D341Med (cell line): ENCODE measurements around the gene HYLS1.
"Not testable (repeated sequence)": the region's sequence is repeated elsewhere in the genome, so short reads cannot be mapped to it uniquely, and the experiment has no call there.

Source experiments
- DNase-seq: peaks from one replicate; pipeline ENCODE4 v3.0.0; 2012; ENCODE audit warnings: low spot score

HYLS1 gene

GRCh38 chr11:125887373-125888324 is at the start of gene HYLS1:
HYLS1 (plus strand) TSS chr11:125887668; CDS start chr11:125899369, 11,701 bp downstream.
- DNase-seq: peak; percentile 78

DNA sequence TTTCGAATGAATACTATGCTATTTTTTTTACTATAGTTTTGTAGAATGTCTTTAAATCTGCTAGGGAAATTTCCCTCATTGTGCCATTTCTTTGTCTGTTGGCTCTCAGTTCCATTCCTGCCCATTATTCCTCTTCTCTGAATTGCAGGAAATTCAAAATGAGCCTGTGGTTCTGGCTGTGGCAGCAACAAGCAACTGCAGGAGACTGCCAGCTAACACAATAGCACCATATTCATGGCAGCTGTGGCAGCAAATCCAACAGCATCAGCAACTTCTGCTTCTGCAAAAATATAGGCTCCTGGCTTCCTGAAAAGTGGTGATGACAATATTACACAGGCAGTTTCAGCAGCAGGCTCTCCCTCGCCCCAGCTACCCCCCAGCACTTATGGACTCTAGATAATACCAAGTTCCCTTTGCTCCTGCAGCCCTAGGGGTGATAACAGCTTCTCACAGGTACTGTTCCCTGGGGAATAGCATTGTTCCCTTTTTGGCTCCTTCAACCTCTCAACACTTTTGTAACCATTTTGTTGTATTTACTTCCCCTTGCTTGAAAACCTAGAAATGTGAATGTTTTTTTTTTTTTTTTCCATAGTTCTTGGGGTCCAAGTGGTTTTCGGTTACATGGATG is 45.0 kb upstream of the HYLS1 start:
- no peak for DNase-seq

DNA sequence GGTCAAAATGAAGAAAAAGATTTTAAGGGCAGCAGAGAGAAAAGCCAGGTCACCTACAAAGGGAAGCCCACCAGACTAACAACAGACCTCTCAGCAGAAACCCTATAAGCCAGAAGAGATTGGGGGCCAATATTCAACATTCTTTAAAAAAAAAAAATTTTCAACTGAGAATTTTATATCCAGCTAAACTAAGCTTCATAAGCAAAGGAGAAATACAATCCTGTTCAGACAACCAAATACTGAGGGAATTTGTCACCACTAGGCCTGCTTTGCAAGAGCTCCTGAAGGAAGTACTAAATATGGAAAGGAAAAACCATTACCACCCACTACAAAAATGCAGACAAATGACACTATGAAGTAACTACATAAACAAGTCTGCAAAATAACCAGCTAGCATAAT is 41.3 kb upstream of the HYLS1 start:
- no peak for DNase-seq

GRCh38 chr11:125857670-125858069 is 29.8 kb upstream of the HYLS1 start:
- DNase-seq: not testable (repeated sequence)

DNA sequence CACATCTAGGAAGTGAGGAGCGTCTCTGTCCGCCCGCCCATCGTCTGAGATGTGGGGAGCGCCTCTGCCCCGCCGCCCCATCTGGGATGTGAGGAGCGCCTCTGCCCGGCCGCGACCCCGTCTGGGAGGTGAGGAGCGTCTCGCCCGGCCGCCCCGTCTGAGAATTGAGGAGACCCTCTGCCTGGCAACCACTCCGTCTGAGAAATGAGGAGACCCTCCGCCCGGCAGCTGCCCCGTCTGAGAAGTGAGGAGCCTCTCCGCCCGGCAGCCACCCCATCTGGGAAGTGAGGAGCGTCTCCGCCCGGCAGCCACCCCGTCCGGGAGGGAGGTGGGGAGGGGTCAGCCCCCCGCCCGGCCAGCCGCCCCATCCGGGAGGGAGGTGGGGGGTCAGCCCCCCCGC is 24.7 kb upstream of the HYLS1 start:
- not testable (repeated sequence) for DNase-seq

DNA sequence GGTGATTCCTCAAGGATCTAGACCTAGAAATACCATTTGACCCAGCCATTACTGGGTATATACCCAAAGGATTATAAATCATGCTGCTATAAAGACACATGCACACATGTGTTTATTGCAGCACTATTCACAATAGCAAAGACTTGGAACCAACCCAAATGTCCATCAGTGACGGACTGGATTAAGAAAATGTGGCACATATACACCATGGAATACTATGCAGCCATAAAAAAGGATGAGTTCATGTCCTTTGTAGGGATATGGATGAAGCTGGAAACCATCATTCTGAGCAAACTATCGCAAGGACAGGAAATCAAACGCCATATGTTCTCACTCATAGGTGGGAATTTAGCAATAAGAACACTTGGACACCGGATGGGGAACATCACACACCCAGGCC is 22.1 kb upstream of the HYLS1 start:
- DNase-seq: not testable (repeated sequence)

DNA sequence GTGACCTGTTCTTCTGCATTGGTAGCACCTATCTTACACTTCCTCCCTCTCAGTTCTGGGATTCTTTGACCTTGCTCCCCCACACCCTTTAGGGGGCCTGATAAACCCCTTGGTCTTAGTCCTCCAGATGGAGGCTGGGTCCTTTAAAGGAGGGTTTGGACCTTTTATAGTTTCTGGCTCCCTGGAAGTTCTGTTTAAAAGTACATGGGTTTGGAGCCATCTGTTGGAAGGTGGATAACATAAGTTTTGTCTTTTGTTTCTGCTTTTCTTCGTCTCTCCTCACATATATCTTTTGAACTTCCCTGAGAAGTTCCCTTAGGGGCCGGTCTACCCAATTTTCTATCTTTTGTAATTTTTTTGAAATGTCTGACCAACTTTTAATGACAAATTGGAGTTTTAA is 17.9 kb upstream of the HYLS1 start:
- no peak for DNase-seq

DNA sequence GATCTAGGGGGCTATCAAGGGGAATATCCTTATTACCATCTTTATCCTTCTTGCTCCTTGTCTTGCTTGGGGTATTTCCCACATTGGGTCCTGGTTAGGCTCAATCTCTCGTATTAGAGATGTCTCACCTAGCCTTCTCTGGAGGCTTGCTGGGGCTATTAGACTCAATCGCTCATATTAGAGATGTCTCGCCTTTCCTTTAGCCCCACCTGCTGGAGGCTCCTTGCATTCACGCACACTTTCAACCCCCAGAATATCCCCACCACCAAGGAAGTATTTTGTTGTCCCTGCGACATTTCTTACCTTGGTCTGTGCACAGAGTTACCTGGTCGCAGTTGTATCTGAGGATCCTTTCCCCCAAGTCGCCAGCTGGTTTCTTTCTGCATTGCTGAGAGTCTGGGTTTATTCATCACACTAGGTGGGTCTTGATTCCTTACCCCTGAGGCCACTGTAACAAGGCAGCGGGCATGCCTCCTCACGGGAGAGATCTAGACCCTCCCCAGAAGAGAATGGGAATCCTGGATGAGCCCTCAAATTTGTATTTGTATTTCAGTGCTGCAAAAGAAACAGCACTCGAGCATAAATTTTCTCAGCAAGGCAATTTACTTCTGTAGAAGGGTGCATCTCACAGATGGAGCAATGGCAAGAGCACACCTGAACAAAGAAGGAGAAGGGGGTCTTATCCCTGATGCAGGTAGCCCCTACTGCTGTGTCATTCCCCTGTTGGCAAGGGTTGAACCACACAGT is 15.9 kb upstream of the HYLS1 start:
- DNase-seq: peak; percentile 73

DNA sequence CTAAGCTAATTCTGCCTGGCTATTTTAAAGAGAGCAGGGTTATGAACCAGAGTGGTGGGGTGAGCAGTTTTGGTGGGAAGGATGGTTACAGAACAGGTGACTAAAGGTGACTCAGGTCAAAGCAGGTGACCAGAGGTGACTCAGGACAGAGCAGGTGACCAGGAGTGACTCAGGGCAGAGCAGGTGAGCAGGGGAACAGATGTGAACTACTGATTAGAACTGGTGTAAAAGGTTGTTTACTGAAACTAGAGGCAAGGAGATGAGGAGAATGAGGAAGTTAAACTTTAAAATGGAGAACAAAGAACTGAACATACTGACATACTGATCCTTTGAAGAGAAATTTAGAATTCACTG is 15.4 kb upstream of the HYLS1 start:
- no peak for DNase-seq

- no peak for DNase-seq
Observed at GRCh38 chr11:125873881-125874555, 13.4 kb upstream of the HYLS1 start.

DNA sequence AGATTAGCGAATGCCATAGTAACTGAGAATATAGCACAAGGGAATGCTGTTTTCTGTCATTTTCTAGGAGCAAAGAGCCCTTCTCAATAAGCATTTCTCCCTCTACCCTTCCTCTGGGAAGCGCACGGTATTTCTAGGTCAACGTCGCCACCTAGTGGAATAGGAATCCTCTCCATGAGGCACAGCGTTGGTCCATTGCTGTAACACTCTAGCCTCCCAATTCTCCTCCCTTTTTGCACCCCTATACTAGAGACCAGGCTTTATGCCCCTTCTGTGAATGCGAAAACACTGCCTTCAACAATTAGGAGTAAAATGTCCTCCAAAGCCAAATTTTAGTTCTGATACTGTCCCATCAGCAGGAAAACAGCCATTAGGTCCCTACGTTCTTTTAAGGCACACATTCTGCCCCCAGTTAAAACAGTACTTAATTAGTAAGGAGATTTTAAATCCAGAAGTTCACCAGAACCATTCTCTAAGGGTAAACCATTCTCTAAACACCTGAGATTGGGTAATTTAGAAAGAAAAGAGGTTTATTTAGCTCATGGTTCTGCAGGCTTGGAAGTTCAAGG is 12.8 kb upstream of the HYLS1 start:
- peak; percentile 64 for DNase-seq

DNA sequence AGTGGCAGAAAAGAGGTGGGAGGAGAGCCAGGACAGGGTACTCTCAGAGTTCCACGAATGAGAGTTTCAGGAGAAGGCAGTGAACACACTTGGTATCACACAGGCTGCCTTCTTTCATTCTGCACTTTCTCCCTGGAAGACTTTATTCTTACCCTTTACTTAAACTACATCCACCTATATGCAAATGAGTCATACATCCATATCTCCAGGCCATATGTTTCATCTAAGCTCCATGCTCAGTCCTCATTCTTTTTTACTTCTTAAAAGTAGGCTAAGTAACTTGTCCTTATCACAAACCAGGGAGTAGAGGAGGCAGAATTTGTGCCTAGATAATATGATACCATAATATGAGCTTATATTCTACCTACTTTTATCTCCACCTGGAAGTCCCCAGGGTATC is 6.2 kb upstream of the HYLS1 start:
- DNase-seq: no peak

DNA sequence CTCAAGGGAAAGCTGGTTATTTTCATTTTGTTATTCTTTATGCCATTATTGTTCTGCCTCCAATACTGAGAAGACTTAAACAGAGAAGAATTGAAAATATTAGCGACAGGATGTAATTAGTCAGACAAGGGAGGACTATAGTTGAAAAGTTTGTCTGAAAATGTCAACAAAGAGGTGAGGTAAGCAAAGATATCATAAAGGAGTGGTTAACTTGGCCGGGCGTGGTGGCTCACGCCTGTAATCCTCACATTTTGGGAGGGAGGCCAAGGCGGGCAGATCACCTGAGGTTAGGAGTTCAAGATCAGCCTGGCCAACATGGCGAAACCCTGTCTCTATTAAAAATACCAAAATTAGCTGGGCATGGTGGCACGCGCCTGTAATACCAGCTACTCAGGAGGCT is 4.1 kb upstream of the HYLS1 start:
- no peak for DNase-seq

- no peak for DNase-seq
Observed at GRCh38 chr11:125886997-125887372, 483 bp upstream of the HYLS1 start.

DNA sequence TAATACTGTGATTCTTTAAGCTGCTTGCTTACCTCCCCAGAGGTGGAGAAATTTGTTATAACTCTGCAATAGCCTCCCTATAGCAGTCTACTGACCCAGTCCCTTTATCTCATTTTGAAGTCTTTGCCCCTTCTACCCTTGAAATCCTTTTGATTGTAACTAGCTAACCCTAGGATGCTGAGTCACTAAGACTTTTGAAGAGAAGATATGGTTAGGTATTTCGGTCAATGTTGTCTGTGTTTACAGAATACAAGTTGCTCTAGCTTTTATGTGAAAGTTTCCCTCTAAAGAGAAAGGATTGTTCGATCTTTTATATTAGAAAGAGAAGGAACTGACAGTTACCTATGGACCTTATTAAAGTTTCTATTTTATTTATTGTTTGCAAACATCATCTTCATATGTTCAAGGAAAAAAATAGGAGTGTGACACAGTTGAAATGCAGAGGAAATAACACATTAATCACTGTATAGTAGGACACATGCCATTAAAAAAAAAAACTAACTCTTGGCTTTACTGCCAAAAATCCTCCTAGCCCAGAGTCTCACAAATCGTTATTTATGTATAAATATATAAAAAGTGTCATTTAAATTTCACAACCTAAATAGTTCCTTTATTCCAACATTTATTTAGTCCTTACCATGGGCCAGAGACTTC is 3.1 kb downstream of the HYLS1 start:
- DNase-seq: no peak

DNA sequence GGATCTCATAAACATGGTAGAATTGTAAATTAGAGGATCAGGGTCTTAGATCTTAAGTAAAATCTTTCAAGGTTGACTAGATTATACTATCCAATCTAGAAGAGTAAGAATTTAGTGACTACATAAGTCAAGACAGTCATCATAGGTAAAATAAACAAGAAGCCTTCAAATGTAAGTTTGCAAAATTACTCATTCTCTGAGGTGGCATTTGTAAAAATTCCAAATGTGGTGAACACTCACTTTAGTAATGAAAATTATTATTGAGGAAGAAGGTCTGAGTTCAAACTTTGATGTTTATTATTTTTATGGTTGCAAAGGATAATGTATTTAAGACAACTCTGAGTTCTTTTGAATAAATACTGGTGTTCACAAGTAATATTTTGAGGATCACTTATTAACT is 4.6 kb downstream of the HYLS1 start:
- DNase-seq: no peak

GRCh38 chr11:125892994-125893393 is 5.5 kb downstream of the HYLS1 start:
- no peak for DNase-seq

GRCh38 chr11:125901872-125902271 is 14.4 kb downstream of the HYLS1 start:
- no peak for DNase-seq

DNA sequence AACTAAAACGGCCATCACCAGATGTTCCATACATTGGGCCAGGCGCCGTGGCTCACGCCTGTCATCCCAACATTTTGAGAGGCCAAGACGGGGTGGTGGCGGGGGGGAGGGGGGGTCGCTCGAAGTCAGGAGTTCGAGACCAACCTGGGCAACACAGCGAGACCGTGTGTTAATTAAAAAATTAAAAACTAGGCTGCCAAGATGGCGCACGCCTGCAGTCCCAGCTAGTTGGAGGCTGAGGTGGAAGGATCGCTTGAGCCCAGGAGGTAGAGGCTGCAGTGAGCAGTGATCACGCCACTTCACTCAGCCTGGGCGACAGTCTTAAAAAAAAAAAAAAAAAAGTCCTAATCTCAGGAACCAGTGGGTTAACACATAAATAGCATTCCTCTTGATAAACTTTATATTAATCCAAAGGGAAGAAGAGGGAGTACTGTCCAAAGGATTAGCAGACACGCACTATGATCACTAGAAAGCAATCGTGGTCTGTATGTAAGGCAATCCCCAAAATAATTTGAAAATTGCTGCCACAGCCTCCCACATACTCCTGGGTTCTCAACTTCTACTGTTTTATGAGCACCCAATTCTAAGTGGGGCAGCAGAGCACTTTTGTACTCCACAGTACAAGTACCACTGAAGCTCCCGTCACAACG is 14.9 kb downstream of the HYLS1 start:
- DNase-seq: no peak

DNA sequence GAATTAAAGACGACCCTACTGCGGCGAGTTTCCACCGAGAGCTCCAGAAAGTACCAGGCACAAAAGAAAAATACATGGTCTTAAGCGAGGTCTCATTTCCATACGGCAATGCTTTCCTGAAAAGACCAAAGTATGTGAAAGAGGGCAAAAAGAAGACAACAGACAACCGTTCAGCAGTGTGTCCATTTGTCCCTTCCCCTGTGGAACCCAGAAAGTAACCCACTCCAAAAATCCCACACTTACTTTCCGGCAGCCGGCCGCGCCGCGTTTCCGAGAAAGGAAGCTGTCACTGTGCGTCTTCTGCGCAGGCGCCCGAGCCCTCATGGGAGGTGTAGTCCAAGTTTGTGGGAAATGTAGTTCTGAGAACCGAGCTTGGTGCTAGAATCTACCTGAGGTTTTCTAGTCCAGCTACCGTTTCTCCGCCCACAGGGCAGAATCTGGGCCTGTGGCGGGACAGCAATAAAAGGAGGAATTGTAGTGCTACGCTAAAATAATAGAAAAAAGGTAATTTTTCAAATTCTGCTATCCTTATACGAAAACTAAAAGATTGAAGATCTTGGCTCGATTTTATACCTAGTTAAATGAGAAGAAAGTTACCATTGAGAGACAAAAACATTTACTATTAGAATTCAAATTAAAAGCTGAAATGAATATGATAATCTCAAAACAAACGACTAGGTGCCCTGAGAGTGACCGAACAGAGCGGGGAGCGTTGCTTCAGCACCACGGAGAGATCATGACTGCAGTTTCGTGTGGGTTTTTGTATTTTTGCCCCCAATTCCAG is 15.7 kb downstream of the HYLS1 start, which contains the start of gene PUS3:
Gene PUS3, minus strand, starts transcription at position 280 of the 784 bp plus-strand sequence. CDS start 6,922 bp downstream, outside the sequence.
- DNase-seq: peak; percentile 92
